GM21515 (cell line): ENCODE measurements around the gene CHMP1A.
"Not testable (repeated sequence)": the region's sequence is repeated elsewhere in the genome, so short reads cannot be mapped to it uniquely, and the experiment has no call there.

Experiments used
- ATAC-seq: cut with Tn5 transposase; IDR thresholded peaks from one replicate; pipeline ENCODE4 v1.9.1; 2021; ENCODE audit not compliant: unreplicated experiment

The CHMP1A gene

DNA sequence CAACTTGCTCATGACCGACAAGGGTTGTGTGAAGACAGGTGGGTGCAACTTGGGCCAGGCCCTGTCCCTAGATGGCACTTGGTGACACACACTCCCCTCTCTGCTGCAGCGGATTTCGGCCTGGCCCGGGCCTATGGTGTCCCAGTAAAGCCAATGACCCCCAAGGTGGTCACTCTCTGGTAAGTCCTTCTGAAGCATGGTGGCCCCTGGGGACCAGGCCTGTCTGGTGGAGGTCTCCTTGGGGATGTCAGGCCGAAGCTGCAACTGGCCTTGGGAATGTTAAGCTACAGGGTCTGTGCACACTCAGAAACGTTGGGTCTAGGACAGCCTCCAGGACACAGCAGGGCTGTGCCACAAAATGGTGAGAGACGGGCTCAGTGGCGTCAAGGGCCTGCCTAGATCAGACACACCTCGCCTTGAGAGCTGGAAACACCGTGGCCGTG is 35.8 kb upstream of the CHMP1A start:
- no peak for ATAC-seq

DNA sequence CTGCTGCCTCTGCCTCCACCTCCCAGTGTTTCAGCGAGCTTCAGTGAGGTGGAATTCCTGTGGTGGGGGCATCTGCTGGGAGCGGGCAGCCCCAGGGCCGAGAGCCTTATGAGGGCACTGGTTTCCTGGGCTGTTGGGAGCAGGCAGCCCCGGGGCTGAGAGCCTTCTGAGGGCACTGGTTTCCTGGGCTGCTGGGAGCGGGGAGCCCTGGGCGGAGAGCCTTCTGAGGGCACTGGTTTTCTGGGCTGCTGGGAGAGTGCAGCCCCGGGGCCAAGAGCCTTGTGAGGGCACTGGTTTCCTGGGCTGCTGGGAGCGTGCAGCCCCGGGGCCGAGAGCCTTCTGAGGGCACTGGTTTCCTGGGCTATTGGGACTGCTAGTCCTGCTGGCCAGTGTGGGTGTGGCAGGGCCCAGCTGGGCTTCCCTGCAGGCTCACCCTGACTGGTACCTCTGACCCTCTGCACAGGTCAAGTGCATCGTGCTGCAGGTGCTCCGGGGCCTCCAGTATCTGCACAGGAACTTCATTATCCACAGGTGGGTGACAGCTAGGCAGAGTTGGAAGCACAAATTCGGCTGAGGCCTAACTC is 34.6 kb upstream of the CHMP1A start:
- ATAC-seq = no peak

DNA sequence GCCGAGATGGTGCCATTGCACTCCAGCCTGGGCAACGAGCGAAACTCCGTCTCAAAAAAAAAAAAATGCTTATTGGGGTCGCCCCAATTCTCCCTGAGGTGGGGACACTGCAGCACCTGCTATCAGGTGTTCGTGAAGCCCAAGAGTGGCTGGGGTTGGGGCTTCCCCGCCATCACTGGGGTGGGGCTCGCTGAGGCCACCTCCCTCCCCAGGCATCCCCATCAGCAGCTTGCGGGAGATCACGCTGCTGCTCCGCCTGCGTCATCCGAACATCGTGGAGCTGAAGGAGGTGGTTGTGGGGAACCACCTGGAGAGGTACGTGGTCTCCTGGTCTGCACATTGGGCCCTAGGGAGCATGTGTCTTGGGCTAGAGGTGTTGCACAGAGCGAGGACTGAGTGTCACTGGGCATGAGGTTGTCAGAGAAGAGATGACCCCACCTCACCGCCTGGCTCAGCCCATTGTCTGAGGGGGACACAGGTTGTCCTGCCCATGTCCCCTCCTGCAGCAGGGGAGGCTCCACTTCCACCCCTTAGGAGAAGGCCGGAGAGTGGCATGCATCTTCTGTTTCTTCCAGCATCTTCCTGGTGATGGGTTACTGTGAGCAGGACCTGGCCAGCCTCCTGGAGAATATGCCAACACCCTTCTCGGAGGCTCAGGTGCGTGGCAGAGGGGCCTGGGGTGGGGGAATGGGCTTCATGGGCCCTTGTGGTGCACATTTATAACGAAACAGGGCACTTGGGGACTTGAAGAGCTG is 33.9 kb upstream of the CHMP1A start:
- no peak for ATAC-seq

DNA sequence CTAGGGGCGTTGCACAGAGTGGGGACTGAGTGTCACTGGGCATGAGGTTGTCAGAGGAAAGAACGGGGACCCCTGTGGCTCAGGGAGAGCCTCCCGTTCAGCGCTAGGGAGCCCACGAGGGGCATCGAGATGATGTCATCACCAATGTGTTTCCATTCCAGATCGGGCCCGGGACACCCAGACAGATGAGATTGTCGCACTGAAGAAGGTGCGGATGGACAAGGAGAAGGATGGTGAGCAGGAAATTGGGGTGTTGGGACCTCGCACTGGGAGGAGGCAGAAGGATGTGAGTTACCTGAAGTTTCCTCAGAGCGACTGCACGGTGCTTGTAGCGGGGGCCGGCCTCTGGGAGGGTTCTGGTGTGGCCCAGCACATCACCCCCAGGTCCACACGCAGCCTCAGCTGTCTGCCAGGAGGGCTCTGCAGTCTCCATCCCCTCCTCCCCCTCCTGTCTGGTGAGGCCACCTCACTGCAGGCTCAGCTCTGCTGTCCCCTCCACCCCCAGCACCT is 32.9 kb upstream of the CHMP1A start:
- no peak for ATAC-seq

- not testable (repeated sequence) for ATAC-seq
Measured at GRCh38 chr16:89689621-89690020, 32.1 kb upstream of the CHMP1A start.

- ATAC-seq = no peak
Measured at GRCh38 chr16:89689142-89689541, 31.6 kb upstream of the CHMP1A start.

DNA sequence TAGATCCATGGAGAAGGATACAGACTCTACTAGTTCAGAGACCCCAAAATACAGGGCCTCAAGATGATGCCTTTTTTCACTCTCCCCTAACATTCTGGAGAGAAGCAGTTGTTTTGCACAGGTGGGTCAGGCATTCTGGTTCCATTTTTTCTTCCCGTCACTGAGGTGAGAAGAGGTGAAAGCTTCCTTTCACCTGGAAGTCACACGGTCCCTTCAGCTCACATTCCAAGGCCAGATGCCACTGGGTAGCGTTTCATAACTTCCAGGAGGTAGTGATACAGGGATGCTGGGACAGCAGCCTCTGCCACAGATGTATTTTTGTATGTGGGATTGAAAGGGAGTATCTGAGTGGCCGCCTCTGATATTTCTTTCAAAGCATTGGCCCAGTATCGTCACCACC is 30.9 kb upstream of the CHMP1A start:
- no peak for ATAC-seq

GRCh38 chr16:89687092-89687940 is 29.8 kb upstream of the CHMP1A start:
- ATAC-seq = peak; percentile 30

- ATAC-seq = peak; percentile 71
Measured at GRCh38 chr16:89686520-89687091, 29.1 kb upstream of the CHMP1A start, which contains the start of gene CDK10. Gene CDK10, plus strand, starts transcription at chr16:89686689. Its CDS starts 22 bp downstream, at chr16:89686711.

DNA sequence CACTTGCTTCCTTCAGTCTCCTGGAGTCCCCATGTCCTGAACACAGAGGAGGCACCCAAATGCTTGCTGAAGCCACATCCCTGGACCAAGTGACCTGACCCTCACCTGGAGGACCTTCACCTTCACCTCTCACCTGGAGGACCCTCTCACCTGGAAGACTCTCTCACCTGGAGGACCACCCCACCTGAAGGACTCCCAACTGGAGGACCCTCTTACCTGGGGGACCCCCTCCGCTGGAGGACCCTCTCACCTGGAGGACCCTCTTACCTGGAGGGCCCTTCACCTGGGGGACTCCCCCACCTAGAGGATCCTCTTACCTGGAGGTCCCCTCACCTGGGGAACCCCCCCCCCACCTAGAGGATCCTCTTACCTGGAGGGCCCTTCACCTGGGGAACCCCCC is 28.4 kb upstream of the CHMP1A start:
- ATAC-seq = no peak

DNA sequence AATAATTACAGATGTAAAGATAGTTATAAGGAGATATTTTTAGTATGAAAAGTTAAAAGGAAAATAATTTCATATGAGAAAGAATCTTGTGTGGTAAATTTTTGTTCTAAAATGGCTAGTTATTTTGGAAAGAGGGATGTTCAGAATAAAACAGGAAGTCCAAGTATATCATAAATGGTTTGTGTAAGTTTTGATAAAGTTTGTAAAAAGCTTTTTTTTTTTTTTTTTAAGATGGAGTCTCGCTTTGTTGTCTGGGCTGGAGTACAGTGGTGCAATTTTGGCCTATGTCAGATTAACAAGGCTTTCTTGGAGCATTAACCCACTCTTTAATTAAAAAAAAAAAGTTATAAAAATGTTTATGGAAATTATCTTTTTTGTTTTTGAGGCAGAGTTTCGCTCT is 20.8 kb upstream of the CHMP1A start:
- ATAC-seq = no peak

GRCh38 chr16:89672177-89672941 is 14.9 kb upstream of the CHMP1A start:
- no peak for ATAC-seq

DNA sequence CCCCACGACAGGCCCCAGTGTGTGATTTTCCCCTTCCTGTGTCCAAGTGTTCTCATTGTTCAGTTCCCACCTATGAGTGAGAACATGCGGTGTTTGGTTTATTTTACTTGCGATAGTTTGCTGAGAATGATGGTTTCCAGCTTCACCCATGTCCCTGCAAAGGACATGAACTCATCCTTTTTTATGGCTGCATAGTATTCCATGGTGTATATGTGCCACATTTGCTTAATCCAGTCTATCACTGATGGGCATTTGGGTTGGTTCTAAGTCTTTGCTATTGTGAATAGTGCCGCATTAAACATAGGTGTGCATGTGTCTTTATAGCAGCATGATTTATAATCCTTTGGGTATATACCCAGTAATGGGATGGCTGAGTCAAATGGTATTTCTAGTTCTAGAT is 14.1 kb upstream of the CHMP1A start:
- ATAC-seq = not testable (repeated sequence)

DNA sequence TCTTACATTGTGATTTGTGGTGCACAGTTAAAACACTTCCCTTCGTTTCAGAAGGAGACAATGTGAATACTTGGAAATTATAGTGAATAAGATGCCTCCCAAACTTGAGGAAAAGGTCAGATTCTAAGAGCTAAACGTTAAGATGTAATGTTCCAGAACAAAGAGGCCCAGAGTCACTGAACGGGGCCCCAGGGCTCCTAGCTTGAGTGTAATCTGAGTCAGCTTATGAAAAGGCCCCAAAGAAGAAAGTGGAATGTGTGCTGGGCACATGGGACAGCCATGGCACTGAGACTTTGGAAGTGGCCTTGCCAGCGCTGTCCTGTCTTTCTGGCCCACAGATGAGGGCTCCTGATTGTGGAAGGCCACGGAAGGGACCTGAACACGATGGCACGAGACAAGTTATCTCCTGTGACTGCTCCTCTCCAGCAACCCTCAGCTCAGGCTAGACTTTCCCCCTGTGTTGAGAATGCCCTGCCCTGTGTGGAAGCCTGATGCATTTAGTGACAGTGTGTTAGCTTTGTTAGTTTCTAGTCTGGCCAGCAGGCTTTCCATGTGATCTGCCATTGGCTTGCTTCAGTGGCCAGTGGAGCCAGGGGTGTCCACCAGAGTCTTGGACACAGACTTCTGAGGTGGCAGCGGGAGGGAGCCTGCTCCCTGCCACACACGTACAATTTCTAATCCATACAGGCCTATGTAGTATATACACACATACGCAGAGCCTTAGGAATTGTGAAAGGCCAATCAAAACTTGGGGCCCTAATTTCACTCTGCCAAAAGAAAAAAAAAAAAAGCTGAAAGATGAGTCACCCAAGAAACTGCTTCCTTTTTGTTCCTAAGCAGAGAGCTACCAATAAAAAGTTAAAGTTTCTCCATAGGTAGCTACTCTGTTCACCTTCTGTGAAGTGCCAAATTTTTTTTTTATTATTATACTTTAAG is 13.3 kb upstream of the CHMP1A start:
- ATAC-seq = no peak

DNA sequence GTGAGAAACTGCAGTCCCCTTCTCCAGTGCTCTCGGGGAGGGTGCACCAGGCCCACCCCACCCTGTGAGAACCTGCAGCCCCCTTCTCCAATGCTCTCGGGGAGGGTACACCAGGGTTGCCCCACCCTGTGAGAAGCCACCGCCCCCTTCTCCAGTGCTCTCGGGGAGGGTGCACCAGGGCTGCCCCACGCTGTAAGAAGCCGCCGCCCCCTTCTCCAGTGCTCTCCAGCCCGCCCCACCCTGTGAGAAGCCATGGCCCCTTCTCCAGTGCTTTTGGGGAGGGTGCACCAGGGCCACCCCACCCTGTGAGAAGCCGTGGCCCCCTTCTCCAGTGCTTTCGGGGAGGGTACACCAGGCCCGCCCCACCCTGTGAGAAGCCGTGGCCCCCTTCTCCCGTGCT is 12.2 kb upstream of the CHMP1A start:
- ATAC-seq = no peak

DNA sequence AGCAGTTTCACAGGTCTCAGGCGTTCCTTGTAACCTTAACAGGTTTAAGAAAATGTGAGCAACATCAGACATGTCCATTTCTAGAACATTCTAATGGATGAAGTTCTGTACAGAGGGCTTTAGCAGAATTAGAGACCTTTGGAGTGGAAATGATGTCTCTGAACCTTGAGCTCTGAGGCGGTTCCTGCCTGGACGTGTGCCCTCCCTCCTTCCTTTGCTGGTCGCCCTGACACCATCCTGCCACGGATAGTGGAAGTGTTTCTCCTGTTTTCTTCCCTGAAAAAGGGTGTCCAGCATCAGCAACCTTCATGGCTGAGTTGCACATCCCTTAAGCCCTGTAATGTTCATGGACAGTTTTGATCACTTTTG is 11.3 kb upstream of the CHMP1A start:
- ATAC-seq = no peak

DNA sequence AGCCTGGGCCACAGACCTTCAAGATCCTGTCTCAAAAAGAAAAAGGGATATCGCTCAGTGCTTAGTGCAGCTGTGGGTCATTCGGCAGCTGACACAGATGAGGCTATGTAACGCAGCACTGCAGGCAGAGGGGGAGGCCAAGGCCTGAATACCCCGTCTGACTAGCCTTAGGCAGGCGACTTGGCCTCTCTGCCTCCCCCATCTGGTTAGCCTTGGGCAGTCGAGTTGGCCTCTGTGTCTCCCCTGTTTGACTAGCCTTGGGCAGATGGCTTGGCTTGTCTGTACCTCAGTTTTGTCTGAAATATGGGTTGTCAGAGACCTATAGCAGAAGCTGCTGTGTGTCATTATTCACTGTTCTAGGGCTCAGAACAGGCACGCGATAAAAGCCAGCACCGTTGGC is 10.1 kb upstream of the CHMP1A start:
- ATAC-seq = no peak

DNA sequence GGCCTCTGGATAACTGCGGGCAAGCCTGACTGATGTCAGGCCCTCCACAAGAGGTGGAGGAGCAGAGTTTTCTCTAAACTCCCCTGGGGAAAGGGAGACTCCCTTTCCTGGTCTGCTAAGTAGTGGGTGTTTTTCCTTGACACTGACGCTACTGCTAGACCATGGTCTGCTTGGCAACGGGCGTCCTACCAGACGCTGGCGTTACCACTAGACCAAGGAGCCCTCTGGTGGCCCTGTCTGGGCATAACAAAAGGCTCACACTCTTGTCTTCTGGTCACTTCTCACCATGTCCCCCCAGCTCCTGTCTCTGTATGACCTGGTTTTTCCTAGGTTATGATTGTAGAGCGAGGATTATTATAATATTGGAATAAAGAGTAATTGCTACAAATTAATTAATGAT is 9.5 kb upstream of the CHMP1A start:
- not testable (repeated sequence) for ATAC-seq

- ATAC-seq = not testable (repeated sequence)
Measured at GRCh38 chr16:89664238-89664637, 6.7 kb upstream of the CHMP1A start.
